Pancreas (tissue), 10 donors: ENCODE data around the gene C2CD3. TPM values are rescaled to one million over a fixed set of nuclear protein-coding genes. Genes with fewer than 3 reads are reported as not detected.
"Not testable (repeated sequence)": the region's sequence is repeated elsewhere in the genome, so short reads cannot be mapped to it uniquely, and the experiment has no call there.

Experiments used
- ATAC-seq, 4 donors: fragments of 200-7000 bp; cut with Tn5 transposase; one replicate each; pipeline versions ENCODE4 v1.8.0 to v1.9.1; 2020; ENCODE audit warnings: mild to moderate bottlenecking in 4 of 4, moderate library complexity in 4 of 4
- DNase-seq, 6 donors: peaks; one replicate each; pipeline ENCODE4 v3.0.0-alpha.2; 2020
- FAIRE-seq: peaks from 2 replicates; lab custom pipeline; 2012; peaks lifted over from hg19 to GRCh38; lab: Jason Lieb, UNC
- H3K27ac ChIP-seq, 4 donors: fragments of 200-600 bp; sonication (generic); 1 replicate in 3 of 4; 2 replicates in 1 of 4; pipeline versions ENCODE4 v1.5.0 to v1.8.0; 2020
- H3K27me3 ChIP-seq, 4 donors: fragments of 200-600 bp; one replicate each; pipeline ENCODE4 v1.8.0; 2021
- H3K36me3 ChIP-seq, 3 donors: fragments of 200-600 bp; sonication (generic) in 1 of 3; one replicate each; pipeline versions ENCODE4 v1.5.0 to v1.8.0; 2020 to 2021
- H3K4me1 ChIP-seq, 3 donors: fragments of 200-600 bp; one replicate each; pipeline ENCODE4 v1.8.0; 2021
- H3K4me3 ChIP-seq, 4 donors: fragments of 200-600 bp; sonication (generic) in 2 of 4; one replicate each; pipeline versions ENCODE4 v1.5.0 to v1.8.0; 2020 to 2021
- H3K9me3 ChIP-seq, 4 donors: fragments of 200-600 bp; one replicate each; pipeline ENCODE4 v1.8.0; 2021
- CTCF ChIP-seq, 4 donors: fragments of 200-600 bp; sonication (generic) in 3 of 4; IDR thresholded peaks; one replicate each; pipeline versions ENCODE4 v1.5.0 to v1.8.0; 2021; ENCODE audit warnings: antibody characterized with exemption in 4 of 4
- WGBS, 2 donors: extraction: QIAGEN DNeasy Blood & Tissue Kit; methylation state at CpG; one replicate each; pipeline ENCODE4 v1.1.7; 2013; 5-methylcytosine and 5-hydroxymethylcytosine counted together
- intact Hi-C, 3 donors: fragments of 100-400 bp; cut with DNase I; formaldehyde crosslinking; loops; one replicate each; pipeline versions ENCODE4 v1.11.1 to v1.14.2; 2022
- polyA plus RNA-seq, 2 donors: library from polyadenylated mRNA; stranded (reverse); fragments of 200-250 nt; gene quantifications; one replicate each; pipeline ENCODE4 v1.2.3, GENCODE V29; 2013
- total RNA-seq, 6 donors: library from RNA; stranded (reverse); fragmentation: NEBNext Ultra II Directional in 4 of 6; extraction: Animal tissue kit (Norgen Biotek cat#: 25700) in 4 of 6; gene quantifications; one replicate each; pipeline versions ENCODE4 v1.2.1 to v1.2.4, GENCODE V29; 2021 to 2023
- donor health status: healthy with polysubstance abuse.
- donor health status: DM: no; HTN: no; CAD: no; lungs with moderate emphysema.
- donor health status: DM: no; HTN: no; CAD: no.
- donor health status: control.
- donor health status: control.
- donor health status: Bipolar disorder and iron deficiency.
- donor health status: DM: yes; HTN: yes; CAD: no.
- donor health status: DM: no; HTN: no; CAD: no.
- donor health status: DM: no; HTN: no; CAD: no.
- donor health status: DM: yes; HTN: yes; CAD: no.

The C2CD3 gene
- total and polyA plus RNA-seq, 8 donors: 7.0 to 14.8 (median 8.7) TPM

- Histone ChIP-seq H3K27ac (no peak overlapping the region), H3K9me3 (no peaks in the 10 kb centered on the region), H3K27me3 (no peaks in the 10 kb centered on the region), H3K4me1 (peaks cover 0 to 11% (median 9%) of the 10 kb centered on the region in 3 donors), H3K36me3 (no peaks in the 10 kb centered on the region), H3K4me3 (no peak overlapping the region)
- no peak for TF ChIP-seq CTCF (IDR thresholded peaks at IDR 0.05)
- no peak for ATAC-seq
- 84% methylated on average over 3 of the region's 3 CpGs for WGBS, 2 donors
- intact Hi-C loops: no loop called here
- no peak for DNase-seq
- no peak for FAIRE-seq
Measured at GRCh38 chr11:74142624-74143023, 28.2 kb downstream of the C2CD3 start.

- Histone ChIP-seq H3K27me3 (no peaks in the 10 kb centered on the region), H3K9me3 (no peaks in the 10 kb centered on the region), H3K4me3 (no peak overlapping the region), H3K36me3 (no peaks in the 10 kb centered on the region), H3K27ac (no peak overlapping the region), H3K4me1 (peaks cover 0 to 11% (median 9%) of the 10 kb centered on the region in 3 donors)
- FAIRE-seq (no peak), DNase-seq (no peak), ATAC-seq (no peak)
- WGBS, 2 donors: 80 to 88% methylated on average over 3 of the region's 3 CpGs
- no peak for TF ChIP-seq CTCF (IDR thresholded peaks at IDR 0.05)
- intact Hi-C loops: no loop called here
Measured at GRCh38 chr11:74141908-74142307, 28.9 kb downstream of the C2CD3 start.

- DNase-seq: no peak
- peaks cover 0 to 11% (median 9%) of the 10 kb centered on the region in 3 donors for H3K4me1 ChIP-seq
- no peaks in the 10 kb centered on the region for H3K27me3 ChIP-seq
- no peaks in the 10 kb centered on the region for H3K9me3 ChIP-seq
- H3K36me3 ChIP-seq: no peaks in the 10 kb centered on the region
- no peak overlapping the region for H3K4me3 ChIP-seq
- intact Hi-C loops: no loop called here
- no peak overlapping the region for H3K27ac ChIP-seq
- no peak for TF ChIP-seq CTCF (IDR thresholded peaks at IDR 0.05)
- no peak for FAIRE-seq
- peak in 1 of 4 donors; percentile 50 for ATAC-seq
- WGBS, 2 donors: 76 to 86% methylated on average over 2 of the region's 2 CpGs
Measured at GRCh38 chr11:74141241-74141695, 29.5 kb downstream of the C2CD3 start.

GRCh38 chr11:74139919-74140431 lies 30.8 kb downstream of the C2CD3 start:
- H3K27ac ChIP-seq, H3K27me3 ChIP-seq, ATAC-seq, H3K36me3 ChIP-seq, H3K9me3 ChIP-seq, H3K4me3 ChIP-seq, FAIRE-seq, intact Hi-C loops, DNase-seq: not testable (repeated sequence)
- H3K4me1 ChIP-seq: peaks cover 0 to 11% (median 9%) of the 10 kb centered on the region in 3 donors
- WGBS, 2 donors: 92 to 100% methylated on average over 1 of the region's 1 CpG

- FAIRE-seq (no peak), ATAC-seq (no peak), DNase-seq (no peak)
- Histone ChIP-seq H3K27ac (no peak overlapping the region), H3K4me3 (no peak overlapping the region), H3K9me3 (no peaks in the 10 kb centered on the region), H3K27me3 (no peaks in the 10 kb centered on the region), H3K4me1 (peaks cover 0 to 11% (median 9%) of the 10 kb centered on the region in 3 donors), H3K36me3 (no peaks in the 10 kb centered on the region)
- WGBS, 2 donors: 91% methylated on average over 6 of the region's 6 CpGs
- intact Hi-C loops: no loop called here
- TF ChIP-seq CTCF (IDR thresholded peaks at IDR 0.05): no peak
Measured at GRCh38 chr11:74139151-74139918, 31.5 kb downstream of the C2CD3 start.
